Stimulated activated CD4-positive, alpha-beta T cell treated with anti-CD3 and anti-CD28 coated beads, Interleukin-4, amount 100 ng/mL, for 48 hours (primary cell): Measurements from ENCODE around the gene ZMAT5.
A peak's percentile ranks its signal among the peaks of the same experiment; 100 is the strongest.
"Not testable (repeated sequence)": the region's sequence is repeated elsewhere in the genome, so short reads cannot be mapped to it uniquely, and the experiment has no call there.

Experiments
- DNase-seq, 2 donors: peaks; one replicate each; pipeline ENCODE4 v3.0.0-alpha.2; 2020; ENCODE audit warnings: low read depth in 2 of 2

Gene ZMAT5

GRCh38 chr22:29786031-29786430 lies 19.2 kb upstream of the ZMAT5 start:
- no peak for DNase-seq

- DNase-seq: no peak
Measured at GRCh38 chr22:29784451-29785361, 17.9 kb upstream of the ZMAT5 start.

- DNase-seq: no peak
Measured at GRCh38 chr22:29782061-29782845, 15.4 kb upstream of the ZMAT5 start.

DNA sequence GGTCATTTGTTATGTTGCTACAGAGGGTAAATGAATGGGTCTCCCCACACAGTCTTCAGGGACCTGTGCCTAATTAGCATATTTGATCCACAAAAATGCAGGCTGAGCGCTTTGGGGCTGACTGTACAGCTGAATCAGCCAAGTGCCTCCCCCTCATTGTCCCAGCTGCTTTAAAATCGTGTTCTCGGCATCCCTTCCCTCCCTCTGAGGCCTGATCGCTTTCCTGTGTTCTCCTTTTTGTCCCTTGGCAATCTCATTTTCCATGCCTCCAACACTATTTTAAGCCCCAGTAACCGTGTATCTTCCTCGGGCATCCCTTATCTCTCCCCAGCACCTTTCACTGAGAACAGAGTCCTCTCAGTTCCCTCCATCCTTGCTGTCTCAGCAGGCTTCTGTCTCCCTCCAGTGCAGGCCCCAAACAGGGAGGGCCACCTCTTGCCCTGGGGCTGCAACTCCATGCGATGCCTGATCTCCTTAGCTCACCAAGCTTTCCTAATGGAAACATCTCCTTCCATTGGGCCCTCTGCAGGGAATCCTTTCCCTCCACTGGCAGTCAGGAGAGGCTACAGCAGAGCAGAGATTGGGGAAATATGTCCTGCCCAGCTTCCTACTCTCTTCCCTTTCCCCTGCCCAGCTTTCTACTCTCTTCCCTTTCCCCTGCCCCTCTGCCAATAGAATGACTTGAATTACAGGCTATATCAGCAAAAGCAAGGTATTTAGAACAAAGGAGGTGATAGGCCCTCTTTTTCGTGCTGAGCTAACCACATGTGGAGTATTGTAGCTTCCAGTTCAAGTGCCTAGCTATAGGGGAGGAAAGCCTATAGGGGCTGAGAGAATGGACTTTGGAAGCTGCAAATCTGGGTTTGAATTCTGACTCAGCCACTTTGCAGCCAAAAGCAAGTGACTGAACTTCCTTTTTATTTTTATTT lies 14.2 kb upstream of the ZMAT5 start:
- no peak for DNase-seq

GRCh38 chr22:29780220-29780619 lies 13.4 kb upstream of the ZMAT5 start:
- DNase-seq: no peak

DNA sequence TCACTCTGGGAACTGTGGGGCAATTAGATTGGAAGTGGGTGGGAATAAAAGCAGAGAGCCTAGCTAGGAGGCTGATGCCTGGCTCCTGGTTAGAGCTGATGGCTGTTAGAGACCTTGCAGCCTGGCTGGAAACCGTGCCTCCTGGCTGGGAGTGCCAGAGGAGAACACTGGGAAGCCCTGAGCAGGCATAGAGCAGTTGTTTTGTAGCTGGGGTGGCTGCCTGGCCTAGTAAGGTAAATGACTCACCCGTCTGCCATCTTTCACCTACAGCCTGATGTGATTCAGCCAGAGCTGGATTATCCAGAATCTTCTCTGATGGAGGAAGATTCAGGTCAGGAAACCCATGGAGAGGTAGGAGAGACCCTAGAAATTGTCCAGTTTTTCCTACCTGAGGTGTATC lies 6.4 kb upstream of the ZMAT5 start:
- DNase-seq: no peak

DNA sequence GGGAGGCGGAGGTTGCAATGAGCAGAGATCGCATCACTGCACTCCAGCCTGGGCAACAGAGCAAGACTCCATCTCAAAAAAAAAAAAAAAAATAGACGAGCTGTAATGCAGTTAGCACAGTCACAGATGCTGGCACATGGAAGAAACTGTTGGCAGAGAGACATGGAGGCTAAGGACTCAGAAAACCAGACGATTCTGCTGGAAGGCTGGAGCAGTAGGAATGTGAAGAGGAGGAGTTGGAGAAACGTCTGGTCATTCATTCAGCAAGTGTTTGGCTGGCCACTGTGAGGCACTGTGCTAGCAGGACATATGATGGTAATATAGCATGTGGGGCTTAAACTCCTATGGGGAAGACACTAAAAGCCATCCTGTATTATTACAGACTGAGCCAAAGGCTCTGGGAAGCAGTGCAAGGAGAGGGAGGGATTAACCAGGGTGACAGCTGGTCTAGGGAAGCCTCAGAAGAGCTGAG lies 5.4 kb upstream of the ZMAT5 start:
- DNase-seq: no peak

DNA sequence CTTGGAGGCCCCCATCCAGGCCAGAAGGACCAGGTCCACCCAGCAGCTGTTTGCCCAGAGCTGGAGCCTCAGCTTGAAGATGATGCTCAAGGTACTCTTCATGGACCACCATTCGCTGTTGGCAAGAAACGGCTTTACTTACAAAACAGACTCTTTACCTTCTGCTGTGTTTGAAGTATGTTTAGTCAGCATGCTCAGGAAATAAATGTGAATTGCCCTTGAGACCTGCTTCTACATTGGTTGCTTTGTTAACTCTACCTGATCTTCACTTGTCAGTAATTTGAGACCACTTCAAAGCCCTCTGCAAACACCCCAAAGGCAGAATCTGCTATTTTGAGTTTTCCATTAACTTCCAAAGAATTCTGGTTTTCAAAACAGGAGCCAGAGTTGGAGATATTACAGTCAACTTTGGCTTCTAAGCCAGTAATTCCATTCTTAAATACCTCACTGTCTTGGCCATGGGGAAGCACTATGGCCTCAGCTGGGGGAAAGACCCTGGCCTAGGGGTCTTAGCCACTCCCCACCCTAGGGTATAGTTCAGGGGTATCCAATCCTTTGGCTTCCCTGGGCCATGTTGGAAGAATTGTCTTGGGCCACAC lies 3.0 kb upstream of the ZMAT5 start:
- no peak for DNase-seq

GRCh38 chr22:29768052-29768693 lies 1.4 kb upstream of the ZMAT5 start:
- DNase-seq: no peak

- DNase-seq: peak; percentile 90 to 91
Measured at GRCh38 chr22:29767171-29768051, 604 bp upstream of the ZMAT5 start, which contains the start of gene UQCR10. UQCR10 (plus strand) TSS chr22:29767369; CDS start chr22:29767399, 30 bp downstream.

- peak; percentile 12 for DNase-seq
Measured at GRCh38 chr22:29765905-29766631, 739 bp downstream of the ZMAT5 start.

- no peak for DNase-seq
Measured at GRCh38 chr22:29762263-29762662, 4.5 kb downstream of the ZMAT5 start.

- DNase-seq: no peak
Measured at GRCh38 chr22:29758959-29759358, 7.8 kb downstream of the ZMAT5 start.

GRCh38 chr22:29758068-29758622 lies 8.7 kb downstream of the ZMAT5 start:
- DNase-seq: no peak

DNA sequence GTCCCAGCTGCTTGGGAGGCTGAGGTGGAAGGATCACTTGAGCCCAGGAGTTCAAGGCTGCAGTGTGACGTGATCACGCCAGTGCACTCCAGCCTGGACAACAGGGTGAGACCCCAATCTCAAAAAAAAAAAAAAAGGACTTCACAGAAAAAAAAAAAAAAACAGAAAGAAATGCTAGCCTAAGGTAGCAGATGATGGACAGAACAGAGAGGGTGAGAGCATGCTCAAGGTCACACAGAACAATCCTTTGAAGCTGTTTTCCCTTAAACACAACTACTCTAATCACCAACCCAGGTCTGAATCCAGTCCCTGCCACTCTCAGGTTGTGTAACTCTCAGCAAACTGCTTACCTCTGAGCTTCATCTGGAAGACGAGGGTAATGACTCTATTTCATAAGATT lies 9.7 kb downstream of the ZMAT5 start:
- DNase-seq: no peak

- no peak for DNase-seq
Measured at GRCh38 chr22:29756341-29756740, 10.5 kb downstream of the ZMAT5 start.

GRCh38 chr22:29755889-29756288 lies 10.9 kb downstream of the ZMAT5 start:
- DNase-seq: no peak

DNA sequence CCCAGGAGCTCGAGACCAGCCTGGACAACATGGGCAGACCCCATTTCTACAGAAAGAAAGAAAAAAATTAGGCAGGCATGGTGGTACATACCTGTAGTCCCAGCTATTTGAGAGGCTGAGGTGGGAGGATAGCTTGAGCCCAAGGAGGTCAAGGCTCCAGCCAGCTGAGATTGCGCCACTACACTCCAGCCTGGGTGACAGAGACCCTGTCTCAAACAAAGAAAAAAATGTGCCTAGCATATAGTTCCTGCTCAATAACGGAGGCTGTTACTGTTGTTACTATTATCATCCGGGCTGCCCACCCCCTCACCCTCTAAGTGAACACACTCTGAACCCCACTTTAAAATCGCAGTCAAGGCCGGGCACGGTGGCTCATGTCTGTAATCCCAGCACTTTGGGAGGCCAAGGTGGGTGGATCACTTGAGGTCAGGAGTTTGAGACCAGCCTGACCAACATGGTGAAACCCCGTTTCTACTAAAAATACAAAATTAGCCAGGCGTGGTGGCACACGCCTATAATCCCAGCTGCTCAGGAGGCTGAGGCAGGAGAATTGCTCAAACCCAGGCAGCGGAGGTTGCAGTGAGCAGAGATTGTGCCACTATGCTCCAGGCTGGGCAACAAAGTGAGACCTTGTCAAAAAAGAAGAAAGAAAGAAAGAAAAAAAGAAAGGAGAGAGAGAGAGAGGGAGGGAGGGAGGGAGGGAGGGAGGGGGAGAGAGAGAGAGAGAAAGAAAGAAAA lies 12.0 kb downstream of the ZMAT5 start:
- not testable (repeated sequence) for DNase-seq
